ENCODE measurements around the gene RANBP17. TPM values are rescaled to one million over a fixed set of nuclear protein-coding genes. Genes with fewer than 3 reads are reported as not detected.
A peak's percentile ranks its signal among the peaks of the same experiment; 100 is the strongest.

RANBP17 gene
- total and polyA plus RNA-seq, 2 experiments from 2014 or later, result 43.8 to 53.1 TPM

DNA sequence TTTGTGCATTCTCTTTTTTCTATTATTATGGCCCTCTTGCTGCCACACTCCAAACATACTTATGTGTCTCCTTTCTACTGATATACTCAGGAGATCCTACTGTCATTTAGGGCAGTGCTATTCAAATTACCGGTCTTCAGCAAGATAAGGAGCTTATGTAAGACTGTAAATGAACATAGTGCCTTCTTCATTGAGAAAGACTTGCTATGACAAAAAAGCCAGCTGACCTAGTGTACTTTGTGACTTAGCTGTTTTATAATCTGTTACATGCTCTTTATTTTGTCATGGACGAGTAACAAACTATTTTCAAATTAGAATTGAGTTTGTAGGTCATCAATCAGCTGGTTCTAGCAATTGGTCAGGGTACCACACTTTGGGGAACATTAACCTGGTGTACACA, 32.8 kb downstream of the RANBP17 start (continued):
- no peak for TF ChIP-seq REST (IDR thresholded peaks at IDR 0.05; ENCODE audit: unreplicated experiment)
- no peak for TF ChIP-seq ZNF114 (CRISPR knock-in tag; IDR thresholded peaks at IDR 0.05)
- no peak for TF ChIP-seq CTCF (conservative IDR thresholded peaks at IDR 0.05; ENCODE audit: low read depth in 2 of 2)
- TF ChIP-seq CREB1 (CRISPR knock-in tag; IDR thresholded peaks at IDR 0.05; ENCODE audit: low read depth), result no peak

DNA sequence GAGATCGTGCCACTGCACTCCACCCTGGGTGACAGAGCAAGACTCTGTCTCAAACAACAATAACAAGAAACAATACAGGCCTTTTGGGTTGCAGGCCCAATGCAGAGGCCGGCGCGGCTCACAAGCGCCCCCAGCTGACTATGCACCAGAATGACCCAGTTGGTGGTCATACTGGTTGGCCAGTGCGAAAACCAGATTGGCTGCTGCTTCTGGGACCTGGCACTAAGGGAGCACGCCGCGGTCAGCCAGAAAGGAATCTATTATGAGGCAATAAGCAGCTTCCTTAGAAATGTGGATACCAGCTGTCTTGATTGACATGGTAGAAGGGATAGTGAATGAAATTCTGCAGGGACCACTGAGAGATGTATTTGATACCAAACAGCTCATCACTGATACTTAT, 35.0 kb downstream of the RANBP17 start:
- H3K4me1 Mint-ChIP-seq, result peaks cover 3% of the 10 kb centered on the region; the same call in 1 of the 3 replicates
- Histone ChIP-seq H3K79me2 (replicated peaks; ENCODE audit: insufficient read depth) (peaks cover 16% of the 10 kb centered on the region; the same call in 1 of the 2 replicates), H3K27me3 (ENCODE audit: insufficient read depth) (no peaks in the 10 kb centered on the region), H3K36me3 (ENCODE audit: insufficient read depth) (no peaks in the 10 kb centered on the region; the same call in 1 of the 2 replicates), H3F3A (replicated peaks; ENCODE audit: low read depth) (no peaks in the 10 kb centered on the region), H4K20me1 (replicated peaks; ENCODE audit: insufficient read depth) (no peaks in the 10 kb centered on the region), H3K27ac (ENCODE audit: low read depth) (no peak overlapping the region), H3K4me3 (no peak overlapping the region), H3K4me1 (ENCODE audit: insufficient read depth) (no peaks in the 10 kb centered on the region), H3K9me2 (ENCODE audit: insufficient read depth) (no peaks in the 10 kb centered on the region), H3K4me2 (no peak overlapping the region), H2AFZ (no peak overlapping the region)
- 0 out of 2 replicates have a peak overlapping the region, but pooled peaks have one; percentile 43 for H3K27ac Mint-ChIP-seq
- DNase-seq (ENCODE audit: low spot score) (peak; percentile 89), ATAC-seq (peak; percentile 100)
- peaks cover 53% of the 10 kb centered on the region for H3K36me3 Mint-ChIP-seq (ENCODE audit: low read depth)
- no peak overlapping the region for H3K4me3 Mint-ChIP-seq
- H3K27me3 Mint-ChIP-seq (ENCODE audit: insufficient read depth, low read depth, poor library complexity), result peaks cover 5% of the 10 kb centered on the region
- peaks cover 17% of the 10 kb centered on the region; the same call in 2 of the 3 replicates for H3K9me3 Mint-ChIP-seq
- TF ChIP-seq EZH2 (IDR thresholded peaks at IDR 0.05; ENCODE audit: low read depth, unreplicated experiment) (no peak), CTCF (conservative IDR thresholded peaks at IDR 0.05; ENCODE audit: low read depth in 2 of 2) (peak; percentile 92), ZNF331 (CRISPR knock-in tag; IDR thresholded peaks at IDR 0.05; ENCODE audit: low read depth) (no peak), EZH2phosphoT487 (IDR thresholded peaks at IDR 0.05; ENCODE audit: unreplicated experiment) (no peak)
- TF ChIP-seq, protein P1, sequence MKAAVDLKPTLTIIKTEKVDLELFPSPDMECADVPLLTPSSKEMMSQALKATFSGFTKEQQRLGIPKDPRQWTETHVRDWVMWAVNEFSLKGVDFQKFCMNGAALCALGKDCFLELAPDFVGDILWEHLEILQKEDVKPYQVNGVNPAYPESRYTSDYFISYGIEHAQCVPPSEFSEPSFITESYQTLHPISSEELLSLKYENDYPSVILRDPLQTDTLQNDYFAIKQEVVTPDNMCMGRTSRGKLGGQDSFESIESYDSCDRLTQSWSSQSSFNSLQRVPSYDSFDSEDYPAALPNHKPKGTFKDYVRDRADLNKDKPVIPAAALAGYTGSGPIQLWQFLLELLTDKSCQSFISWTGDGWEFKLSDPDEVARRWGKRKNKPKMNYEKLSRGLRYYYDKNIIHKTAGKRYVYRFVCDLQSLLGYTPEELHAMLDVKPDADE (IDR thresholded peaks at IDR 0.05), result 0 out of 2 replicates have a peak, but pooled peaks have one; percentile 17

Data from GM23338 (cell line).